Embryonic facial prominence (tissue), 1 donor: ENCODE results near the gene CABLES2.

ENCODE experiments used
- DNase-seq: peaks from one replicate; pipeline ENCODE4 v3.0.0-alpha.2; 2016; ENCODE audit errors: extremely low spot score

The CABLES2 gene

DNA sequence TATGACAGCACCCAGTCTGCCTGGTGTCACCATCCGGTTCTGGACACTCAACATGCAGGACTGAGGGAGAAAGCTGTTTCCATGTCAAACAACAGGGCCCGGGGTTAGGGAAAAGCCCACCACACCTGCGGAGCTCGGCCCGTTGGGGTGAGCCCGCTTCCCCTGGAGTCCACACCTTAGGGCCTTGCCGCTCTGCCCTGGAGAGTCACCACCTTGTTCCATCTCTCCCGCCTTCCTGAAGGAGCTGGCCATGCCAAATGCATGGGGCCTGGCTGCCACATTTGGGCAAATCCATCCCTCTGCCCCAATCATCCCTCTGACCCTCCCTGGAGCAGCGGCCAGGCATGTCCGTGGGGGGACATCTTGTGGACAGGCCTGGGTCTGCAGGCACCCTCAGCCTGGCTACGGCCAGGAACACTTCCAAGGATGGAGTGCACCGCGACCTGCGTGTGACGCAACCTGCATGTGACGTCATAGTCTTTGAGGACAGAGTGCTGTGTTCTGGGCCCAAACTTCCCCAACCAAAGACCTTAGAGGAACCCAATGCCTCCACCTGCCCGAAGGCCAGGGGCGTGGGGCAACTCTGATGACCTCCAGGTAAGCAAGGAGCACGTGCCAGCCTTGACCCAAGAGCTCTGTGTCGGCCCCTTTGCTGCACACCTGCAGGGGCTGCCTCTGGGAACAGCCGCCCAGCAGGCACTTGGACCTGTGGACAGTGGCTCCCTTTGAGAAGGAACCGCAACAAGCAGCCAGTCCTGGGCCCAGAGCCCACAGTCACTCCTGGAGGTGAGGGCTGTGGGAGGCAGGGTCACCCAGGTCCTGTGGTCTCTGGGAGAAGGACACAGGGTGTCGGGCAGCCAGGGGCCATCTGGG is 1.7 kb downstream of the CABLES2 start:
- no peak for DNase-seq

DNA sequence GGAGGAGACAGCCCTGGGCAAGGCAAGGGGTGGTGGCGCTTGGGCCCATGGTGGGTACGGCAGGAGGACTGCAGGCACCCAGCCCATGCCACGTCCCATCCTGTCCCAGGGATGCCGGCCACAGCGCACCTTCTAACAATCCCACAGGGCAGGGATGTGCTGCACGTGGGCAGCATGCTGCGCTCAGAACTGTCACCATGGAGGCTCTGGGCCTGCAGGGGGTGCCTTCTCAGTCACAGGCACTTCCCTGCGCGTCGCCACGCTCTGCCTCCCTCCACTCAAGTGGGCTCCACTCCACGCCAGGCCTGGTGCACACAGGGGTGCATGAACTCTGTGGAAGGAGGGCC is 2.4 kb downstream of the CABLES2 start:
- DNase-seq, result no peak

DNA sequence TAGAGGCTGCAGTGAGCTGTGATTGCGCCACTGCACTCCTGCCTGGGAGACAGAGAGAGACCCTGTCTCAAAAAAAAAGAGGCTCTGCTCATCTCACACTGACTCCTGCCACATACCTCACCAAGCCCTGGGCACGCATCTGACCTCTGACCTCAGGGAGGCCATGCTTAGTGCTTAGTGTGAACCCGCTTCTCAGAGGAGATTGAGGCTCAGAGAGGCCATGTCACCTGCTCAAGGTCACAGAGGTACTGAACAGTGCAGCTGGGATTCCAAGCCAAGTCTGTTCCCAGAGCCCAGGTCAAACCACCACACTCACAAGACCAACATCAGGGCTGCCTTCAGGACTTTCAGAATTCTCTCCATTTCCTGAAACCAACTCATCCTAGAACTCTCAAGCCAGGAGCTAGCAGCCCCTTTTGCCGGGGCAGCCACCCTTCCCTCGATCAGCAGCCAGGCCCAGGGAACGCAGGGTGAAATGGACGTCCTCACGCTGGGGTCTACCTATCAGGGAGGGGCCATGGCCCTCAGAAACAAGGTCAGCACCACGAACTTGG is 2.9 kb downstream of the CABLES2 start:
- no peak for DNase-seq

DNA sequence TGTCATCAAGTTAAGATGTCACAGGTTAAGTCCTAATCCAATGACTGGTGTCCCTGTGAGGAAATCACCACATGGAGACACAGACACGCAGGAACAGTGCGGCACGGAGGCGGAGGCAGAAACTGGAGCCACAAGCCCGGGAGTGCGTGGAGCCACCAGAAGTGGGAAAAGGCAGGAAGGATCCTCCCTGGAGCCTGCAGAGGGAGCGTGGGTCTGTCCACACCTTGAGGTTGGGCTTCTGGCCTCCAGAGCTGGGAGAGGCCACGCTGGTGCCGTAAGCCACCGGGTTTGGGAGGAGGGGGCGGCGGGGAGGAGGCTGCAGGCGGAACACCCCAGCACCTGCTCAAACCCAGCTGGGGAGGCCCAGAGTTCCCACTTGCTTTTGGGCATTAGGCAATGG is 3.8 kb downstream of the CABLES2 start:
- DNase-seq, result no peak

DNA sequence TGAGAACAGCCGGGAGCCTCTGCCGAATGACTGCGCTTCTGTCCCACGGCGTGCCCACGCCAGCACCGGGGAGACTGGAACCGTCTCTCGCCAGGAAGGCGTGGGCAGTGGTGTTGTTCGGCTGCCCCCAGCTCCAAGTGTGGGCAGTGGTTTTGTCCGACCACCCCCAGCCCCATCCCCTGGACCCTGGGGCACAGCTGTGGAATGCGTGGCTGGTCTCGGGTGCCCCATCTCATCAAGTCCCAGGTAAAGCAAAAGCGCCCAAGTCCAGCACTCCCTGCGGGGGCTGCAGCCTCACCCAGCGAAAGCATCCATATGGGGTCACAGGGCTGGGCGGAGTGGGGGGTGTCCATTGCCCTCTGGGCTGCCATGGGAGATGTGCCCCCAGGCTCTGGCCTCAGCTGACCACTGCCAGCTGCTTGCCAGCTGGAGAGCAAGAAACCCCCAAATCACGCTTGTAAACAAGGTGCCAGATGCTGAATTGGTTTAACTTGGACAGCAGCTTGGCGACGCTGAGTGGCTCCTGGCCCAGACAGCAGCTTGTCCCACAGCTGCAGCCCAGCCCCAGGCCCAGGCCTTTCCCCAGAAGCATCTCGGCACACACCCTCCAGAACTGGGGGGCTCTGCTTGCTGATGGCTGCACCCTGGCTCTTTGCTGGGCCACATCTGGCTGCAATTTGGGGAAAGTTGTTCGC is 4.5 kb downstream of the CABLES2 start:
- no peak for DNase-seq

DNA sequence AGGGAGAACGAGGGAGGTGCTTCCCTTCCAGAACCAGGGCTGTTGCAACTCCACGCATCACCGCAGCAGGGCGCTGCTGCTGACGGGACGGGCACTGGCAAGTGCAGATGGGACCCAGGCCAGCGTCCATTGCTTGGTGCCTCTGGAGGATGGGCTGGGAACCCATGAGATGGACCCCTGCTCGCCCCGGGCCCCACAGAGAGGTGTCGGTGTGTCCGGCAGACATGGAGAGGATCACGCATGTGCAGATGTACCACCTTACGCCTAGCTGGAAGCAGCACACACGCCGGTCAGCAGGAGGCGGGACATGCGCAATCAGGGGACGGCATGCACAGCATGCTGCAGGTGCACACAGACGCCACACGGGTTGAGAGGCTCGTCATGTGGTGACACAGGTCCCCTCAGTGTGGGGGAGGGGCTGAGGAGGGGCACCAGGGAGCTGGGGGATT is 5.7 kb downstream of the CABLES2 start:
- no peak for DNase-seq

DNA sequence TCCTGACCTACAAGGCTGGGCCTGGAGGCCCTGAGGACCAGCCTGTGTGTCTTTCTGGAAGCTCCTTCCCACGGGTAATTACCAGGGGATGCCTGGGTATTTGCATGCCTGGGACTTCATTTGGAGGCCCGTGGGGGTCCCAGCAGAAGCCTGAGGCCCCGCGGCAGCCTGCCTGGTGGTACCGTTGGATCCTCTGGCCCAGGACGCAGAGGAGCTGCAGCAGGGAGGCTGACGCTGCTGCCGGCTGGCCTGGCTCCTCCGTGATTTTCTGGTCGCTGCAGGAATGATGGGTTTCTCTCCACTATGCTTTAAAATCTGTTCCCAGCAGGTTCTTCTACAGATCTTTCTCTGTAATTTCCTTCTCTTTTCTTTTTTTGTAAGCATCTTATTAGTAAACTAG is 6.5 kb downstream of the CABLES2 start:
- no peak for DNase-seq

DNA sequence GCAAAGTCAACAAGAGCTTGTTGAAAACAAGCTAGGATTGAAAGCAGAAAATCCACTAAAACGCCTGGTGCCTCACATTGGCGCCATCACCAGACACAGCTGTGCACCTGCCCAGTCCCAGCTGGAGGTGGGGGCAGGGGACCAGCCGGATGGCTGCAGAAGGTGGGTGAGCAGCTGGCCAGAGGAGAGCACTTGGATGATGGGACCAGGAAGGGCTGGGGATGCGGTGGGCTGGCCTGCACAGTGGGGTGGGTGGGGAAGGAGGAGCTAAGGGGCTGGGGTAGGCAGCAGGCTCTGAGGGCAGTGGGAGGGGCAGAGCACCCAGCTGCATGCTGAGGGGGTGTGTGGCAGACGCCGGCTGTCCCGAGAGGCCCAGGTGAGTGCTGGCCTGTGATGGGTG is 7.1 kb downstream of the CABLES2 start:
- no peak for DNase-seq

DNA sequence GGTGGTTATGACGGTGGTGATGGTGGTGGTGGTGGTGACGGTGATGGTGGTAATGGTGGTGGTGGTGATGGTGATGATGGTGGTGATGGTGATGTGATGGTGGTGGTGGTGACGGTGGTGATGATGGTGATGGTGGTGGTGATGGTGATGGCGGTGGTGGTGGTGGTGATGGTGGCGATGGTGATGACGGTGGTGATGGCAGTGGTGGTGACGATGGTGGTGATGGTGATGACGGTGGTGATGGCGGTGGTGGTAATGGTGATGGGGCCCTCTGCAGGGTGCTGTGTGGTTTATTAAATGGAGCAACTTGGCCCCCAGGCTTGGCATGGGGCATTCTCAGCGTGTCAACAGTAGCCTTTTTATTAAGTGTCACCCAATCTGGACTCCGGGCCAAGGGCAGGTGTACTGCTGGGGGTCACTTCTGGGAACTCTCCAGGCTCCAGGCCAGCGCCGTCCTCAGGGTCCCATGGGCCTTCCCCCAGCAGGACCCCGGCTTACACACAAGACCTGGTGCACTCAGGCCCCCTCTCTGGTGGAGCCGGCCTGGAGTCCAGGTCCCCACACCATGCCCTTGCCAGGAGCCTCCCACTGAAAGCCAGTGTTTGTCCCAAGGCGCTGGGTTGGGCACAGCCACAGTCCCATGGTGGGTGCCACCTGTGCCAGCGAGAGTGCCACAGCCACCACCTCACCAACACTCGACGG is 8.8 kb downstream of the CABLES2 start:
- DNase-seq, result no peak

DNA sequence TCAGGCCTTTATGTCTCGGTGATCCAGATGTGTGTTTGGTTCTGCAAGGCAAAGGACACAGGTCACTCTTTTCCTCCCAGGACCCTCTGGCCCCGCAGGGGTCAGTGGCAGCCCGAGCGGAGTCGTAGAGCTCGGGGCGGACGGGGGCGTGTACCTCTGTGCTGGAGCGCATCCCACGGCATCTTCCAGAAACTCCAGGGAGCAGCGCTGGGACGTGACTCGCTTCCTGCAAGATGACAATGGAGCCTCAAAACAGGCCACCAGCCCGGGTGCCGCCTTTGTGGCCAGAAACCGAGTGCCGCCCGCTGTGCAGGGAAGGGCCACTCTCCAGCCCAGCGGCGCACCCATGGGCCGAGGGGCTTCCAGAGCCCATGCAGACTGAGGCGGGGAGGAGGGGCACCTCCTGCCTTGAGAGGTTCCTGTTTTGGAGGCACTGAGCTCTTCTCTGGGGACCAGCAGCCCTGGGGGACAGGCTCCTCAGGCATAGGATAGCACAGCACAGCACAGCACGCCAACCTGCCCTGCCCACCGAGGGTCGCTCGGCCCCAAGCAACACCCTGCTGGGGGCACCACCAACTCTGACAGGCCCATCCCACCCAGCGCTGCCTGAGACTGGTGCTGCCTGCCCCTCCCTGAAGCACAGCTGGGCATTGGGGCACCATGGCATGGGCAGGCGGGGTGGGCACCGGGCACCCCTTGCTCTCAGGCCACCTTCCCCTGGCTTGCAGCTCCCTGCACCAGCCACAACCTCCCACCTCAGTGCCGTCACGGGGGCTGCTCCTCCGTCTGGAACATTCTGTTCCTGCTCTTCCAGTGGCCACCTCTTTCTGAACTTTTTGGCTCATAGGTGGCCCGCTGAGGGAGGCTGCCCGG is 10.5 kb downstream of the CABLES2 start:
- no peak for DNase-seq

DNA sequence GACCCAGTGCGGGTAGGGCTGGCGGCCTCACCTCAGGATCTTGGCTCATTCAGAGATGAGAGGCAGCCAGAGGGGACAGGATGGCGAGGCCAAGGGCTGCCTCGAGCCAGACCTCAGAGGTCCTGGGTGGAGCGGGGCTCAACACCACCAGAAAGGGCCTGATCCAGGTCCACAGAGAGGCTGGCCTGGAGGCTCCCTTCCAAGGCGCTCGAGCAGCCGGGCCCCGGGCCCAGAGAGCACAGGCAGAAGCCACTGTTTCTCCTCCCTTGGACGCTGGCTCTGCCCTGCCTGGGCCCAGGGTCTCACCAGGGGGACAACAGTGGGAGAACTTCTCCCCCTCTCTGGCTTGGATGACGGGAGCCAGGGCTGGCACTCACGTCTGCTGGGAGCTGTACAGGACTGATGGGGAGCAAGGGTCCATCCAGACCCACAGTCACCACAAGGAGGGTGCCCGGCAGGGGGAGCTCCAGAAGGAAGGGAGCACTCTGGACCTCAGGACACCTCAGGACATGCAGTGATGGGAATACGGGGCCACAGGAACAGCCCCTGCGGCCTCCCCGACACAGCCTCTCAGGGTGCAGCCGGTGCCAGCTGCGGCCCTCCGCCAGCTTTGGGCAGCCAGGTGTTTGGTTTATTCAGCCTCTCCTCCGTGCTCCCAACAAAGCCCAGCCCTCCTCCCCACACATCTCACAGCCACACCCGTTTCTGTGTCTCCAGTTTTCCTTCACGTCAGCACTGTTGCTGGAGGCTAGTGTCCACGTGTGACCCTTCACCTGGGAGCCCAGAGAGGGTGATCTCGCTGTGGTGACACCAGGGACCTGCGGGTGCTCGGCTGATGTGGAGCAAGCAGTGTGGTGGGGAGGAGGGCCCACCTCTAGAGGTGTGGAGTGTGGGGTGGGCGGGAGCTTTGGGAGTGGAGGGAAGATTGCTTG is 11.5 kb downstream of the CABLES2 start:
- no peak for DNase-seq

DNA sequence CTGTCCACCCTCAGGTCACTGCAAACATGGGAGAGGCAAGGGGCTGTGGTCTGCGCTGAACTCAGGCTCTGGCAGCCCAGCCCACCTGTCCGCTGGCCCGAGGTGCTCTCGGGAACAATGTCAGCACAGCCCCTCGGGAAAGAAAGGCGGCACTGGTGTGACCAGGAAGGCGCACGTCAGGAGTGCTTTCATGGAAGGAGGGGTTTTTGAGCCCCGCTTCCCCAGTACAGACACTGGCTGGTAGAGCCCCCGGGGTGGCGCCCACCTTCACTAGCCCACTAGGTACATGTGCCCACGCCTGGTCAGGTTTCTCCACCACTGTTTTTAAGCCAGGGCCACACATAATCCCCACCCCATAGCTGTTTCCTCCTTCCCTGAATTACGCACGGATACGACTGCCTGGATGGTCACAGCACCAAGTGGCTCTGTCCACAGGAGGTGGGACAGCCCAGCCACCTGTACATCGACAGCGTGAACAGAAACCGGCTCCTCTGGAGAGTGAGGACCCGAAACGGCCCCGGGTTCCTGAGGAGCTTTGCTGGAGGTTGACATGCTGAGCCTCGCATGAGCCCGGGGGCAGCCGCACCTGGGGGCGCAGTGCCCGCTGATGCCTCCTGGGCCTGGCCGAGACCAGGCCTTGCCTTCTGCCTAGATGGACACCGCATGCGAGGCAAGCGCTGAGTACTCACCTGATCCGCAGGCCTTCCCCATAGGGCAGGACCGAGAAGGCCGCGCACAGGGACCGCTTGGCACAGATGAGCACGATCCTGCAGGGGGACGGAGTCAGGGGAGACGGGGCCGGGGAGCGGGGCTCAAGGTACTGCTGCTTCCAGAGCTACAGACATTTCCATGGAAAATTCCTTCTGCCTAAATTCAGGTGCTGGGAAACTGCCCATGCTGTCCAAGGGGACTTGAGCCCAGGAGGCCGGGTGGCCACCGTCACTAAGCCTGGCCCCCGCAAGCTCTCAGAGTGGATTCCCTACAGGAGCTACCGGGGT is 12.5 kb downstream of the CABLES2 start:
- DNase-seq, result no peak

DNA sequence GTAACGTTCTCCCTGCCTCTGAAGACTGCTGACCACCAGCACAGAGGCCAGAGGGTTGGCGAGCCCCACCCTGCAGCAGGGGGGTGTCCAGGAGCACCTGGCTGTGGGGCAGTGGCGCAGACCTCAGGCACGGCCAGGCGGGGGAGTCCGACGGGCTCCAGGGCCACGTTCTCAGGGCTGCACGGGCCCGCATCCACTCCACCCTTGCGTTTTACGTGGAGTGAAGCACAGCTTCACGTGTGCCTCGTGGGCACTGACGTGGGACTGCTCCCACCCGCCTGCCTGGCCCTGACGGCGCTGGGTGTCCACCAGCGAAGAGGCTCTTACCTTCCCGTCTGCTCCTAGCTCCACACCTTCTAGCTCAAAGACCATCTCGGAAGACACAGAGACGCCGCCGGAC is 13.3 kb downstream of the CABLES2 start:
- no peak for DNase-seq

DNA sequence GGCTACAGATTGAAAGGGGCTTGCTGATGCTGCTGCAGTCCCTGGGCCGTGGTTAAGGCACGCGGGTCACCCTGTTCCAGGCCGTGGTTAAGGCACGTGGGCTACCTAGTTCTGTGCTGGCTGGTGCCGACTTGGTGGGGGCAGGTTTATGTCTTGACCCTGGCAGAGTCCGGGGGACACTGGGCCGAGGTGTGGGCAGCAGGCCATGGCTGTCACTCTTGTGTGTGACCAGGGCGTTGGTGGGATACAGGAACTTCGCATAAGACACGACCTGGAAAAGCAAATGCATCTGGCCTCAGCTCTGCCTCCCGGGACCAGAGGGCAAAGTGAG is 13.8 kb downstream of the CABLES2 start:
- DNase-seq, result no peak

DNA sequence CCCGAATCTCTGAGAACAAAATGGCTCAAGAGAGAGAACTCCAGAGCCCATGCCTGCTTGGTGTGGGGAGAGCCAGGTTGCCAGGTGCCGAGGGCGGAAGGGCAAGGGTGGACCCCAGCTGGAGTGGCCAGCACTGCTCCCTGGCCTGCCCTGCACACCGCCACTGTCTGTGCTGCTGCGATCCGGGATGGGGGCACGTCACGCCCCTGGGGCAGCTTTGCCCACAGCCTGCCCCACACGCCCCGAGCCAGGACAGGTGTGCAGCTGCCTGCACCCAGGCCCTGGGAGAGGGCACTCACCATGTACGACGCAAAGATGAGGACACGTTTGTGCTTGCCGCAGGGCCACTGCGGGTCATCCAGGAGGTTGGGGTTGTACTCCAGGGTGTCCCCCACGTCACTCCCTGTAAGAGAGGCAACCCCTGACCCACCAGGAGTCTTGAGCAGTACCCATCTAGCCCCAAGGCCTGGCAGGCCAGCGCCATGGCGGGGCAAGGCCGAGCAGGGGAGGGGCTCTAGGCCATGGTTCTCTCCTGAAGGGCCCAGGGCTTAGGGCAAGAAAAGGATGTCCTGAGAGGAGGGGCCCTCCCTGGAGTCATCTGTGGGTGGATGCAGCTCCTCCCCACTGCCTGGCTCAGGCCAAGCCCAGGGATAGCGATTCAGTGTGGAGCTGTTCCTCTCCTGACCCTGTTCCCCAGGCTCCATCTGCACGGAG is 14.3 kb downstream of the CABLES2 start:
- no peak for DNase-seq

DNA sequence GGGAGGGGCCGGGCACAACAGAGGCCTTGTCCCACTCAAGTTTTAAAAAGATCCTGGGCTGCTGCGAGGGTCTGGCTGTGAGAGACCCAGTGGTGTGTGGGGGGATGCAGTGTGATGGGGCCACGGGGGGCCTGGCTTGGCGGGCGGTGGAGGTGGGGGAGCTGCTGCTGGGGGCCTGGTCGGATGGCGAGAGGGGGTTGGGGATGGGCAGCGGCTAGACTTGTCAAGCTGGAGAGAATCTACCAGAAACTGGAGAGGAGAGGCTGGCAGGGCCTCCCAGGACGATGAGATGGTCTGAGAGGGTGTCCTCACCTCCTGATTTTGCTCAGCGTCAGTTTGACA is 15.0 kb downstream of the CABLES2 start:
- no peak for DNase-seq

DNA sequence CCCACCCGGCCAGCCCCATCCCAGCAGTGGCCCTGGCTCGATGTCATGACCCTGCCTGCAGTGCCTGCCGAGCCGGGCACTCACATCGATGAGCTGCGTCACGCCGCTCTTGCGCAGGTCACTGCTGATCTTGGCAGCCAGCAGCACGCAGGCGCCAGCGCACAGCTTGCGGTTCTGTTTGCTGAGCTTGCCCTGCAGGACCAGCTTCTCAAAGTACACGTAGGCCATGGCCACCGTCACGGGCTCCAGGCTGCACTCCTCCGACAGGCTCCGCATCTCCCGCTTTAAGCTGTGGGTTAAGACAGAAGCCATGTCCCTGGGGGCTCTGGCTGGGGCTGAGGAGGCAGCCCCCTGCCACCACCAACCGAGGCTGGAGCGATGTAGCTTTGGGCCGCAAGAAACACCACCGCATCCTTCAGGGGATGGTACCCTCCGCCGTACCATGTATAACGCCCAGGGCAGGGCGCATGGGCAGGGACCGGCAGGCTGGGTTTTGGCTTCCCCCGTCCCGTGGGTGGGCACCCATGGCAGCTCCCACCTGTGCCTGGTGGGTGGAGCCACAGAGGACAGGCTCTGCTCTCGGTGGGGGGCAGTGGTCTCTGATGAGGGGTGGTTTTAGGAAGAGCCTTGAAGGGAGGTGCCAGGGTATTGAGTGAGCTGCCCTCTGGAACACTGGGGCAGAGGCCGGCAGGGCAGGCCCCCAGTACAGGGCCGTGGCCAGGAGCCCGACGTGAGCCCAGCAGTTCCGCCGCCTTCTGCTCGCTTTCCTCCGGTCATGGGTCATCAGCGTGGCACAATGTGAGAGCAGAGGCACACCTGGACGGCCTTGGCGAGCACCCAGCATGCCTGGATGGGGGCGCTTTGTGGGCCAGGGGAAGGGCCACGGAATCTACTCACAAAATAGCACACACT is 15.7 kb downstream of the CABLES2 start:
- no peak for DNase-seq
